Loucy (cell line): ENCODE data around the gene FREM1.

Source experiments
- H2AFZ ChIP-seq: fragments of 200-600 bp; sonication (generic); 2 replicates; pipeline ENCODE4 v1.6.0; 2016; ENCODE audit warnings: antibody characterized with exemption, mild to moderate bottlenecking, low read length, moderate library complexity
- H3F3A ChIP-seq: fragments of 200-600 bp; 2 replicates; pipeline ENCODE4 v1.6.0; 2016; ENCODE audit warnings: antibody characterized with exemption, low read depth, mild to moderate bottlenecking
- H3K27me3 ChIP-seq: fragments of 200-600 bp; sonication (generic); 2 replicates; pipeline ENCODE4 v1.6.1; 2014; ENCODE audit warnings: low read length, mild to moderate bottlenecking; ENCODE audit not compliant: insufficient read depth, poor library complexity, severe bottlenecking
- H3K36me3 ChIP-seq: fragments of 200-600 bp; sonication (generic); 2 replicates; pipeline ENCODE4 v1.6.1; 2016; ENCODE audit warnings: low read length; ENCODE audit not compliant: insufficient read depth
- H3K4me1 ChIP-seq: fragments of 200-600 bp; sonication (generic); 2 replicates; pipeline ENCODE4 v1.5.1; 2014; ENCODE audit warnings: low read length, mild to moderate bottlenecking; ENCODE audit not compliant: insufficient read depth, poor library complexity, severe bottlenecking
- H3K4me2 ChIP-seq: fragments of 200-600 bp; sonication (generic); 2 replicates; pipeline ENCODE4 v1.6.0; 2014; ENCODE audit warnings: antibody characterized with exemption, low read length, low read depth, mild to moderate bottlenecking; ENCODE audit not compliant: poor library complexity, severe bottlenecking
- H3K4me3 ChIP-seq: fragments of 200-600 bp; sonication (generic); 2 replicates; pipeline ENCODE4 v1.5.1; 2014; ENCODE audit warnings: low read length, mild to moderate bottlenecking, mixed read lengths; ENCODE audit not compliant: poor library complexity, severe bottlenecking
- H3K79me2 ChIP-seq: fragments of 200-600 bp; sonication (generic); 2 replicates; pipeline ENCODE4 v1.6.1; 2014; ENCODE audit warnings: low read length; ENCODE audit not compliant: insufficient read depth
- H3K9ac ChIP-seq: fragments of 200-600 bp; sonication (generic); 2 replicates; pipeline ENCODE4 v1.6.0; 2014; ENCODE audit warnings: mild to moderate bottlenecking, low read depth, low read length, moderate library complexity; ENCODE audit not compliant: poor library complexity, severe bottlenecking
- H3K9me2 ChIP-seq: fragments of 200-600 bp; sonication (generic); replicated peaks from 2 replicates; pipeline ENCODE4 v1.6.1; 2016; ENCODE audit warnings: low read depth, low read length, mixed read lengths
- H3K9me3 ChIP-seq: fragments of 200-600 bp; sonication (generic); 2 replicates; pipeline ENCODE4 v1.6.1; 2014; ENCODE audit warnings: mild to moderate bottlenecking, antibody characterized with exemption, low read length, low read depth; ENCODE audit not compliant: insufficient read depth
- H4K20me1 ChIP-seq: fragments of 200-600 bp; sonication (generic); 2 replicates; pipeline ENCODE4 v1.6.0; 2014; ENCODE audit warnings: antibody characterized with exemption, low read length, mild to moderate bottlenecking; ENCODE audit not compliant: insufficient read depth, poor library complexity, severe bottlenecking
- EZH2phosphoT487 ChIP-seq: fragments of 200-600 bp; IDR thresholded peaks from 2 replicates; pipeline ENCODE4 v1.6.1; 2018; ENCODE audit warnings: antibody characterized with exemption, mild to moderate bottlenecking, moderate library complexity, borderline replicate concordance
- TF ChIP-seq, protein P1 (sequence below): fragments of 200-600 bp; sonication (generic); conservative IDR thresholded peaks from 2 replicates; pipeline ENCODE4 v1.5.1; 2014; ENCODE audit warnings: mild to moderate bottlenecking, antibody characterized with exemption, low read length

FREM1 gene

DNA sequence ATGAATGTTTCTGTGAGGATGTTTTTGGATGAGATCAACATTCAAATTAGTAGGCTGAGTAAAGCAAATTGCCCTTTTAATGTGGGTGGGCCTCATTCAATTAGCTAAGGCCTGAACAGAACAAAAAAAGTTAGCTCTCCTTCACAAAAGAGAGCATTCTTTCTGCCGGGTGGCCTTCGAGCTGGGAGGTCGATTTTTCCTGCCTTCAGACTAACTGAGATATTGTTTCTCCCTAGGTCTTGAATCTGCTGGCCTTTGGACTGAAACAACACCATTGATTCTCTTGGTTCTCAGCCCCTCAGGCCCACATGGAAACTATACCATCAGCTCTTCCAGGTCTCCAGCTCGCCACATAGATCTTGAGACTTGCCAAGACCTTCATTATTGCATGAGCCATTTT, 29.1 kb upstream of the FREM1 start:
- Histone ChIP-seq H3K4me3 (no peak overlapping the region), H3K9me3 (no peaks in the 10 kb centered on the region), H3K9me2 (no peaks in the 10 kb centered on the region), H4K20me1 (no peaks in the 10 kb centered on the region), H2AFZ (no peak overlapping the region), H3K36me3 (no peaks in the 10 kb centered on the region), H3K4me2 (no peak overlapping the region), H3F3A (no peaks in the 10 kb centered on the region), H3K4me1 (no peaks in the 10 kb centered on the region), H3K27me3 (no peaks in the 10 kb centered on the region), H3K9ac (no peak overlapping the region), H3K79me2 (no peaks in the 10 kb centered on the region)
- no peak for TF ChIP-seq EZH2phosphoT487
- TF ChIP-seq, protein P1, sequence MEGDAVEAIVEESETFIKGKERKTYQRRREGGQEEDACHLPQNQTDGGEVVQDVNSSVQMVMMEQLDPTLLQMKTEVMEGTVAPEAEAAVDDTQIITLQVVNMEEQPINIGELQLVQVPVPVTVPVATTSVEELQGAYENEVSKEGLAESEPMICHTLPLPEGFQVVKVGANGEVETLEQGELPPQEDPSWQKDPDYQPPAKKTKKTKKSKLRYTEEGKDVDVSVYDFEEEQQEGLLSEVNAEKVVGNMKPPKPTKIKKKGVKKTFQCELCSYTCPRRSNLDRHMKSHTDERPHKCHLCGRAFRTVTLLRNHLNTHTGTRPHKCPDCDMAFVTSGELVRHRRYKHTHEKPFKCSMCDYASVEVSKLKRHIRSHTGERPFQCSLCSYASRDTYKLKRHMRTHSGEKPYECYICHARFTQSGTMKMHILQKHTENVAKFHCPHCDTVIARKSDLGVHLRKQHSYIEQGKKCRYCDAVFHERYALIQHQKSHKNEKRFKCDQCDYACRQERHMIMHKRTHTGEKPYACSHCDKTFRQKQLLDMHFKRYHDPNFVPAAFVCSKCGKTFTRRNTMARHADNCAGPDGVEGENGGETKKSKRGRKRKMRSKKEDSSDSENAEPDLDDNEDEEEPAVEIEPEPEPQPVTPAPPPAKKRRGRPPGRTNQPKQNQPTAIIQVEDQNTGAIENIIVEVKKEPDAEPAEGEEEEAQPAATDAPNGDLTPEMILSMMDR = no peak

DNA sequence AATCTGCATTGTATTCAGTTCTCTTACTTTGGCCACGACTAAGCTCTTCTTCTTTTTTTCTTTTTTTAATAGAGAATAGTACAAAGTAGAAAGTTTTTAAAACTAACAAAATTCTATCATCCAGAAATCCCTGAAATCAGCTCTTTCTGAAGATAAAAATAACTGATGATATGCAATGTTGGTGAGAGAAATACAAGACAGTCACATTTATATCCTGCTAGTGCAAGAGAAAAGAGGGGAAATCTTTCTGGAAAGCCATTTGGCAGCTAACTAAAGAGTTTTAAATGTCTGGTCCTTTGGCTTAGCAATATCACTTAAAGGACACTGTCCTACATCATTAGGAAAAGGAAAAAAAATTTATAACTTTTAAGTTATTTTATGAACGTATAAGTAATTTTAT, 27.0 kb upstream of the FREM1 start:
- no peaks in the 10 kb centered on the region for H3K9me2 ChIP-seq
- H3K36me3 ChIP-seq = no peaks in the 10 kb centered on the region
- H3K4me1 ChIP-seq = no peaks in the 10 kb centered on the region
- no peak overlapping the region for H3K4me3 ChIP-seq
- H3K4me2 ChIP-seq = no peak overlapping the region
- H3F3A ChIP-seq = no peaks in the 10 kb centered on the region
- no peak overlapping the region for H2AFZ ChIP-seq
- no peaks in the 10 kb centered on the region for H3K9me3 ChIP-seq
- H3K27me3 ChIP-seq = no peaks in the 10 kb centered on the region
- no peaks in the 10 kb centered on the region for H3K79me2 ChIP-seq
- H3K9ac ChIP-seq = no peak overlapping the region
- no peaks in the 10 kb centered on the region for H4K20me1 ChIP-seq
- TF ChIP-seq, protein P1 = no peak
- no peak for TF ChIP-seq EZH2phosphoT487

DNA sequence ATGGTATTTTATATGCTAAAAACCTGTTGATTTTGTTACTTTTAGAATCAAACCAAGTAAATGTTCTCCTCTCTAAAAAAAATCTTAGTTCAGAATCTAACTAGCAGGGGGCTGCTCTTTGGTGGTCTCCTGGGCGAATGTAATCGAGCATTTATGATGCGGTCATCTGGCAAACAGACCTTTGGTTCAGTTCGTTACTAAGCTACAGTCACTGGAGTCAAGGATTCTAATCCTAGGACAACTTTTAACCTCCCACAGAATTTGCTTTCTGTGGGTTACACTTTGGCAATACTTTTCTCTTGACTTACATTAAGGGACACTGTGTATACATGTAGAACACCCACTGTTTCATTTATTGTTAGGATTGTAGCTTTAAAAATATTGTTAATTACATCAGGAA, 26.3 kb upstream of the FREM1 start:
- Histone ChIP-seq H3K27me3 (no peaks in the 10 kb centered on the region), H3K4me2 (no peak overlapping the region), H3K36me3 (no peaks in the 10 kb centered on the region), H3K4me1 (no peaks in the 10 kb centered on the region), H3K9me3 (no peaks in the 10 kb centered on the region), H3K79me2 (no peaks in the 10 kb centered on the region), H4K20me1 (no peaks in the 10 kb centered on the region), H2AFZ (no peak overlapping the region), H3K9me2 (no peaks in the 10 kb centered on the region), H3F3A (no peaks in the 10 kb centered on the region), H3K4me3 (no peak overlapping the region), H3K9ac (no peak overlapping the region)
- no peak for TF ChIP-seq EZH2phosphoT487
- TF ChIP-seq, protein P1 = no peak
